SK-N-SH treated with all-trans-retinoic acid at 6 μM for 48 hours (cell line): ENCODE measurements around the gene KRR1.

Experiments used
- ATAC-seq: fragments of 200-7000 bp; cut with Tn5 transposase; 3 replicates; pipeline ENCODE4 v1.9.1; 2020; ENCODE audit warnings: mild to moderate bottlenecking, moderate library complexity
- ARNTL ChIP-seq: fragments of 450-650 bp; formaldehyde crosslinking; IDR thresholded peaks from 2 replicates; pipeline ENCODE4 v1.5.0; 2020; ENCODE audit warnings: low read depth, mild to moderate bottlenecking, moderate library complexity, borderline replicate concordance
- BACH2 ChIP-seq: fragments of 250-450 bp; sonication (Bioruptor Pico); IDR thresholded peaks from 2 replicates; pipeline ENCODE4 v1.9.0; 2021; ENCODE audit warnings: mild to moderate bottlenecking, borderline replicate concordance
- CSDC2 ChIP-seq: fragments of 250-450 bp; sonication (Bioruptor Pico); IDR thresholded peaks from 2 replicates; pipeline ENCODE4 v1.5.0; 2020; ENCODE audit warnings: mild to moderate bottlenecking, moderate library complexity
- ESRRG ChIP-seq: fragments of 250-450 bp; sonication (Bioruptor Pico); IDR thresholded peaks from 2 replicates; pipeline ENCODE4 v1.6.1; 2021; ENCODE audit warnings: mild to moderate bottlenecking
- GLIS3 ChIP-seq: fragments of 250-450 bp; sonication (Bioruptor Pico); IDR thresholded peaks from 2 replicates; pipeline ENCODE4 v1.5.0; 2020; ENCODE audit warnings: mild to moderate bottlenecking, moderate library complexity
- ISL1 ChIP-seq: fragments of 250-450 bp; sonication (Bioruptor Pico); IDR thresholded peaks from 2 replicates; pipeline ENCODE4 v2.1.2; 2022; ENCODE audit warnings: mild to moderate bottlenecking, moderate library complexity
- OSR1 ChIP-seq: fragments of 250-450 bp; sonication (Bioruptor Pico); IDR thresholded peaks from 2 replicates; pipeline ENCODE4 v1.8.0; 2022; ENCODE audit warnings: moderate library complexity, mild to moderate bottlenecking, inconsistent platforms
- PATZ1 ChIP-seq: fragments of 250-450 bp; sonication (Bioruptor Pico); IDR thresholded peaks from 2 replicates; pipeline ENCODE4 v1.8.0; 2020; ENCODE audit warnings: mild to moderate bottlenecking, moderate library complexity, borderline replicate concordance
- RARB ChIP-seq: fragments of 250-450 bp; sonication (Bioruptor Pico); IDR thresholded peaks from 2 replicates; pipeline ENCODE4 v1.8.0; 2021; ENCODE audit warnings: mild to moderate bottlenecking, moderate library complexity
- SNAI2 ChIP-seq: fragments of 250-450 bp; sonication (Bioruptor Pico); IDR thresholded peaks from 2 replicates; pipeline ENCODE4 v1.5.0; 2020; ENCODE audit warnings: mild to moderate bottlenecking, moderate library complexity
- TCF4 ChIP-seq: fragments of 250-450 bp; sonication (Bioruptor Pico); IDR thresholded peaks from 2 replicates; pipeline ENCODE4 v1.8.0; 2021; ENCODE audit warnings: mild to moderate bottlenecking, moderate library complexity, borderline replicate concordance
- TOX ChIP-seq: fragments of 250-450 bp; sonication (Bioruptor Pico); IDR thresholded peaks from 2 replicates; pipeline ENCODE4 v1.8.0; 2021; ENCODE audit warnings: mild to moderate bottlenecking, moderate library complexity, borderline replicate concordance
- ZC3H10 ChIP-seq: fragments of 250-450 bp; sonication (Bioruptor Pico); IDR thresholded peaks from 2 replicates; pipeline ENCODE4 v1.5.1; 2021; ENCODE audit warnings: mild to moderate bottlenecking, moderate library complexity
- ZFP3 ChIP-seq: fragments of 250-450 bp; sonication (Bioruptor Pico); IDR thresholded peaks from 2 replicates; pipeline ENCODE4 v1.5.0; 2020; ENCODE audit warnings: mild to moderate bottlenecking, moderate library complexity
- ZFP30 ChIP-seq: fragments of 450-650 bp; formaldehyde crosslinking; IDR thresholded peaks from 2 replicates; pipeline ENCODE4 v1.5.0; 2022; ENCODE audit warnings: mild to moderate bottlenecking, moderate library complexity
- ZNF70 ChIP-seq: fragments of 450-650 bp; formaldehyde crosslinking; IDR thresholded peaks from 2 replicates; pipeline ENCODE4 v1.5.0; 2020; ENCODE audit warnings: mild to moderate bottlenecking, moderate library complexity
- TF ChIP-seq, protein P1 (sequence below): fragments of 250-450 bp; sonication (Bioruptor Pico); IDR thresholded peaks from 2 replicates; pipeline ENCODE4 v1.5.1; 2021; ENCODE audit warnings: mild to moderate bottlenecking, moderate library complexity
- TF ChIP-seq, protein P2 (sequence below): fragments of 250-450 bp; sonication (Bioruptor Pico); IDR thresholded peaks from 2 replicates; pipeline ENCODE4 v1.5.0; 2020; ENCODE audit warnings: mild to moderate bottlenecking, moderate library complexity

The KRR1 gene

DNA sequence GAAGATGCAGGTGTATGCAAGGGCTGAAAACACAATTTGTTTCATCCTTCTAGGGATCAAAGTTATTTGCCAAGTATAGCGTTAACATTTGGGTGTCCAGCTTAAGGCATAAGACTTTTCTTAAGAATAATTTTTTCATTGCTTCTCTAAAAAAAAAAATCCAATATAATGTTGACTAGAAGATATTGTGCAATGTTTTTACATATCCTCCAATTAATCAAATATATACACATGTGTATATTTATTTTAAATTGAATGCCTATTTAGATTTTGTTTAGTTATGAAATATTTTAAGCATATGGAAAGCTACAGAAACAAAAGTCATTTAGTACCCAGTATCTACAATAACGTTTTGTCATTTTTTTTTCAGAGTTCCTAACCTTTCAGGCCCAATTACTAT is 28.5 kb upstream of the KRR1 start:
- TF ChIP-seq GLIS3 (CRISPR knock-in tag), result no peak
- TF ChIP-seq ZFP30, result no peak
- TF ChIP-seq TOX (CRISPR knock-in tag), result no peak
- no peak for TF ChIP-seq OSR1 (CRISPR knock-in tag)
- TF ChIP-seq ZC3H10, result no peak
- no peak for TF ChIP-seq ESRRG (CRISPR knock-in tag)
- TF ChIP-seq CSDC2 (CRISPR knock-in tag), result no peak
- TF ChIP-seq ZNF70 (CRISPR knock-in tag), result no peak
- TF ChIP-seq PATZ1 (CRISPR knock-in tag), result no peak
- no peak for TF ChIP-seq TCF4 (CRISPR knock-in tag)
- TF ChIP-seq, protein P1, sequence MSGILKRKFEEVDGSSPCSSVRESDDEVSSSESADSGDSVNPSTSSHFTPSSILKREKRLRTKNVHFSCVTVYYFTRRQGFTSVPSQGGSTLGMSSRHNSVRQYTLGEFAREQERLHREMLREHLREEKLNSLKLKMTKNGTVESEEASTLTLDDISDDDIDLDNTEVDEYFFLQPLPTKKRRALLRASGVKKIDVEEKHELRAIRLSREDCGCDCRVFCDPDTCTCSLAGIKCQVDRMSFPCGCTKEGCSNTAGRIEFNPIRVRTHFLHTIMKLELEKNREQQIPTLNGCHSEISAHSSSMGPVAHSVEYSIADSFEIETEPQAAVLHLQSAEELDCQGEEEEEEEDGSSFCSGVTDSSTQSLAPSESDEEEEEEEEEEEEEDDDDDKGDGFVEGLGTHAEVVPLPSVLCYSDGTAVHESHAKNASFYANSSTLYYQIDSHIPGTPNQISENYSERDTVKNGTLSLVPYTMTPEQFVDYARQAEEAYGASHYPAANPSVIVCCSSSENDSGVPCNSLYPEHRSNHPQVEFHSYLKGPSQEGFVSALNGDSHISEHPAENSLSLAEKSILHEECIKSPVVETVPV (CRISPR knock-in tag), result no peak
- no peak for TF ChIP-seq ARNTL
- TF ChIP-seq, protein P2, sequence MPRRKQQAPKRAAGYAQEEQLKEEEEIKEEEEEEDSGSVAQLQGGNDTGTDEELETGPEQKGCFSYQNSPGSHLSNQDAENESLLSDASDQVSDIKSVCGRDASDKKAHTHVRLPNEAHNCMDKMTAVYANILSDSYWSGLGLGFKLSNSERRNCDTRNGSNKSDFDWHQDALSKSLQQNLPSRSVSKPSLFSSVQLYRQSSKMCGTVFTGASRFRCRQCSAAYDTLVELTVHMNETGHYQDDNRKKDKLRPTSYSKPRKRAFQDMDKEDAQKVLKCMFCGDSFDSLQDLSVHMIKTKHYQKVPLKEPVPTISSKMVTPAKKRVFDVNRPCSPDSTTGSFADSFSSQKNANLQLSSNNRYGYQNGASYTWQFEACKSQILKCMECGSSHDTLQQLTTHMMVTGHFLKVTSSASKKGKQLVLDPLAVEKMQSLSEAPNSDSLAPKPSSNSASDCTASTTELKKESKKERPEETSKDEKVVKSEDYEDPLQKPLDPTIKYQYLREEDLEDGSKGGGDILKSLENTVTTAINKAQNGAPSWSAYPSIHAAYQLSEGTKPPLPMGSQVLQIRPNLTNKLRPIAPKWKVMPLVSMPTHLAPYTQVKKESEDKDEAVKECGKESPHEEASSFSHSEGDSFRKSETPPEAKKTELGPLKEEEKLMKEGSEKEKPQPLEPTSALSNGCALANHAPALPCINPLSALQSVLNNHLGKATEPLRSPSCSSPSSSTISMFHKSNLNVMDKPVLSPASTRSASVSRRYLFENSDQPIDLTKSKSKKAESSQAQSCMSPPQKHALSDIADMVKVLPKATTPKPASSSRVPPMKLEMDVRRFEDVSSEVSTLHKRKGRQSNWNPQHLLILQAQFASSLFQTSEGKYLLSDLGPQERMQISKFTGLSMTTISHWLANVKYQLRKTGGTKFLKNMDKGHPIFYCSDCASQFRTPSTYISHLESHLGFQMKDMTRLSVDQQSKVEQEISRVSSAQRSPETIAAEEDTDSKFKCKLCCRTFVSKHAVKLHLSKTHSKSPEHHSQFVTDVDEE (CRISPR knock-in tag), result no peak
- no peak for TF ChIP-seq ISL1
- no peak for TF ChIP-seq RARB (CRISPR knock-in tag)
- no peak for ATAC-seq

- TF ChIP-seq ARNTL, result no peak
- no peak for TF ChIP-seq GLIS3 (CRISPR knock-in tag)
- TF ChIP-seq, protein P1 (CRISPR knock-in tag), result no peak
- TF ChIP-seq BACH2 (CRISPR knock-in tag), result no peak
- no peak for TF ChIP-seq SNAI2 (CRISPR knock-in tag)
- TF ChIP-seq ESRRG (CRISPR knock-in tag), result no peak
- TF ChIP-seq, protein P2 (CRISPR knock-in tag), result no peak
- TF ChIP-seq PATZ1 (CRISPR knock-in tag), result no peak
- TF ChIP-seq ZFP3, result no peak
- no peak for TF ChIP-seq TOX (CRISPR knock-in tag)
- TF ChIP-seq CSDC2 (CRISPR knock-in tag), result no peak
- no peak for TF ChIP-seq OSR1 (CRISPR knock-in tag)
- peak; percentile 66; the same call in 2 of the 3 replicates for ATAC-seq
Measured at GRCh38 chr12:75533239-75533638, 21.8 kb upstream of the KRR1 start.
